ENCODE measurements around the gene C1orf105. TPM values are rescaled to one million over a fixed set of nuclear protein-coding genes. Genes with fewer than 3 reads are reported as not detected.

The C1orf105 gene
- total RNA-seq, 4 donors from 2014 or later = not detected

GRCh38 chr1:172442404-172442803 lies 21.9 kb downstream of the C1orf105 start:
- peaks cover 0 to 33% (median 8%) of the 10 kb centered on the region in 3 donors for H3K4me1 ChIP-seq
- no peak overlapping the region for H3K27ac ChIP-seq
- peaks cover 0 to 4% (median 0%) of the 10 kb centered on the region in 3 donors for H3K9me3 ChIP-seq
- ATAC-seq = no peak
- no peak overlapping the region for H3K4me3 ChIP-seq
- H3K27me3 ChIP-seq = no peaks in the 10 kb centered on the region
- peaks cover 0 to 20% of the 10 kb centered on the region in 2 donors for H3K36me3 ChIP-seq
- TF ChIP-seq POLR2AphosphoS5 (IDR thresholded peaks at IDR 0.05) = no peak
- no peak for TF ChIP-seq EP300 (IDR thresholded peaks at IDR 0.05)
- no peak for TF ChIP-seq POLR2A (IDR thresholded peaks at IDR 0.05)
- TF ChIP-seq, protein P1, sequence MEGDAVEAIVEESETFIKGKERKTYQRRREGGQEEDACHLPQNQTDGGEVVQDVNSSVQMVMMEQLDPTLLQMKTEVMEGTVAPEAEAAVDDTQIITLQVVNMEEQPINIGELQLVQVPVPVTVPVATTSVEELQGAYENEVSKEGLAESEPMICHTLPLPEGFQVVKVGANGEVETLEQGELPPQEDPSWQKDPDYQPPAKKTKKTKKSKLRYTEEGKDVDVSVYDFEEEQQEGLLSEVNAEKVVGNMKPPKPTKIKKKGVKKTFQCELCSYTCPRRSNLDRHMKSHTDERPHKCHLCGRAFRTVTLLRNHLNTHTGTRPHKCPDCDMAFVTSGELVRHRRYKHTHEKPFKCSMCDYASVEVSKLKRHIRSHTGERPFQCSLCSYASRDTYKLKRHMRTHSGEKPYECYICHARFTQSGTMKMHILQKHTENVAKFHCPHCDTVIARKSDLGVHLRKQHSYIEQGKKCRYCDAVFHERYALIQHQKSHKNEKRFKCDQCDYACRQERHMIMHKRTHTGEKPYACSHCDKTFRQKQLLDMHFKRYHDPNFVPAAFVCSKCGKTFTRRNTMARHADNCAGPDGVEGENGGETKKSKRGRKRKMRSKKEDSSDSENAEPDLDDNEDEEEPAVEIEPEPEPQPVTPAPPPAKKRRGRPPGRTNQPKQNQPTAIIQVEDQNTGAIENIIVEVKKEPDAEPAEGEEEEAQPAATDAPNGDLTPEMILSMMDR (IDR thresholded peaks at IDR 0.05) = no peak
- WGBS, 2 donors (ENCODE audit: low coverage in 1 of 2) = 90 to 93% methylated on average over 4 to 5 of the region's 6 CpGs

DNA sequence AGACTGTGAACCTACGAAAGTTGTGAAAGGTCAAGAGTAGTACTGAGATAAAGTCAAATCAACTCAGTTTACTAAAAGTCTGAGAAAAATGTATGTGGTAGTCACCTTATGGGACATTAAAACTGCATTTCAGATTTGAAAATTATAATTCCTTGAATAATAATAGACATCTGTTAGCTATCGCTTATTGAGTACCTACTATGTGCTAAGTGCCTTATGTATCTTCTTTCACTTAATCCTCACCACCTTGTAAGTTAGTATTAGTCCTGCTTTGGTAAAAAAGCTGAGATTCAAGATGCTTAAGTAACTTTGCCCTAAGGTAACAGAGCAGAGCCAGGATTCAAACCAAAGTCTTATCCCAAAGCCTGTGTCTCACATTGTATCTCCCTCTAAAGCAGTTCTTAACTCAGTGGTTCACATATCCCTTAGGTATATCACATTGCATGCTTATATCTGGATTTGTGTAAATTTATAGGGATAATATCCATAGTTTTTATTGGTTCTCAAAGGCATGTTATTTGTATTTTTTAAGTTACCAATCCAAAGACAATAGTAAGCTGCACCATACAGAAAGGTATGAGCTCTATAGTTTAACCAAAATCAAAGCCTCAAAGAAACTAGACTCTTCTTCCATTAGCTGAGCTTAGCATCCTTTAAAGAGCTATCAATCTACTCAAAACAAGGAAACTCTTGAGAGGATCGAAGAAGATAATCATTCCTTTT lies 22.5 kb downstream of the C1orf105 start:
- Histone ChIP-seq H3K9me3 (no peaks in the 10 kb centered on the region), H3K4me1 (peaks cover 0 to 33% (median 8%) of the 10 kb centered on the region in 3 donors), H3K27me3 (no peaks in the 10 kb centered on the region), H3K4me3 (peak overlapping the region; percentile 63 to 99), H3K36me3 (peaks cover 0 to 20% of the 10 kb centered on the region in 2 donors), H3K27ac (peak overlapping the region in 2 of 4 donors; percentile 84 to 87)
- 54 to 65% methylated on average over 3 of the region's 3 CpGs for WGBS, 2 donors (ENCODE audit: low coverage in 1 of 2)
- TF ChIP-seq POLR2AphosphoS5 (IDR thresholded peaks at IDR 0.05) = no peak
- no peak for ATAC-seq

DNA sequence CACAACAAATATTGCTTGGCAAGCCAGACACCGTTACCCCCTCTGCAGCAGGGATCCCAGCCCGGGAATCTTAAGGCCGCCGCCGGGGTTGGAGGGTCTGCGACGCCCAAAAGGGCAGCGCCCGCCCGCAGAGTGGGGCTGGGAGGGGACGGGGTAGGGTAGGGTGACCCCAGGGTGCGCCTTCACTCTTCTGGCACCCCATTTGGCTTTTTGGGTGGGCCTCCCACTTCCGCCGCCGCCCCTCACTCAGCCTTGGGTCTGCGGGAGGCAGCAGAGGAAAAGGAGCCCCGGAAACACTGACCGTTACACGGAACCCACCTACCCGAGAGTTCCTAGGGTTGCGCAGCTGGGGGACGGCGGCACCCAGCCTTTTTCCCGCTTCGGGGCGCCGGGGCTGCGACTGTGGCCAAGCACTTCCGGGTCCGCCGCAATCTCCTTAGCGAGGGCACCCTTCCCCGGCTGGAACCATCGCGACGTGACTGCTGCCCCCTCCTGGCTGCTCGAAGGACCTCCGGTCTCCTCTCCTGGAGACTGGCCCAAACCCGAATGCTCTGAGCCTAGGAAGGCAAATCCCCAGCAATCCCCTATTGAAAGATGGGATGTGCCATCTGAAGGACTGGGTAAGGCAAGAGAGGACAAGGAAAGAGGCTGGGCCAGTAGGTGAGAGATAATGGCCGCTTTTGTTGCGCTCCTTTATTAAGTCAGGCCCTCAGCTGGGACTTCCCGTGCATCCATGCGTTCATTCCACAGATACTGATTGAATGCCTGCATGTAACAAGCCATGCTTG lies 23.4 kb downstream of the C1orf105 start, which contains the start of gene PIGC:
TSS of gene PIGC (minus strand) at position 404 of the 788 bp plus-strand sequence. CDS start 1,447 bp downstream, outside the sequence.
- TF ChIP-seq POLR2A (IDR thresholded peaks at IDR 0.05) (peak in 1 of 2 donors; percentile 37), POLR2AphosphoS5 (IDR thresholded peaks at IDR 0.05) (peak; percentile 41), EP300 (IDR thresholded peaks at IDR 0.05) (no peak)
- TF ChIP-seq, protein P1 (IDR thresholded peaks at IDR 0.05) = peak; percentile 82 to 89 (median 88)
- no peaks in the 10 kb centered on the region for H3K27me3 ChIP-seq
- peak; percentile 98 for ATAC-seq
- H3K36me3 ChIP-seq = peaks cover 0 to 20% of the 10 kb centered on the region in 2 donors
- peak within 1 kb of the TSS; percentile 63 to 99 for H3K4me3 ChIP-seq
- H3K4me1 ChIP-seq = peaks cover 0 to 33% (median 8%) of the 10 kb centered on the region in 3 donors
- no peaks in the 10 kb centered on the region for H3K9me3 ChIP-seq
- peak within 1 kb of the TSS; percentile 68 to 87 (median 82) for H3K27ac ChIP-seq
- 0 to 46% methylated on average over 1 to 5 of the region's 43 CpGs for WGBS, 2 donors (ENCODE audit: low coverage in 1 of 2)

DNA sequence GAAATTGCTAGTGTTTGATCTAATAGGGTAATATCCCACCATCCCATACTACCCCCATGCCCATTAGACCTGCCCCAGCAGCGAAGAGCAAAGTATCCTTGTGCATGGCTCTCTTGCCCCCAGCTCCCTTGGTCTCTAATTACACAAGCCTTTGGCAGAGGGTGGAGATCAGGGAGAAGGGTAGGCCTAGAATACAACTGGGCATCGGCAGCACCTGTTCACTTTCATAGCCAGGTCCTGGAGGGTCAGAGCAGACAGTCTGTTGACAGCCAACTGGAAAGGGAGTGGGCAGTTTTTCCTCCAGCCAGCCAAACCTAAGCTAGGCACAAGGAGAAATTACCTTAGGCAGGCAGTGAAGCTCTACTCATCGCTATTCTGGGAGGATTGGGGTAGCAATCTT lies 26.1 kb downstream of the C1orf105 start:
- H3K9me3 ChIP-seq = no peaks in the 10 kb centered on the region
- no peaks in the 10 kb centered on the region for H3K27me3 ChIP-seq
- H3K4me1 ChIP-seq = peaks cover 0 to 33% (median 8%) of the 10 kb centered on the region in 3 donors
- H3K27ac ChIP-seq = no peak overlapping the region
- H3K4me3 ChIP-seq = no peak overlapping the region
- no peak for ATAC-seq
- TF ChIP-seq POLR2AphosphoS5 (IDR thresholded peaks at IDR 0.05) (no peak), POLR2A (IDR thresholded peaks at IDR 0.05) (no peak), EP300 (IDR thresholded peaks at IDR 0.05) (no peak)
- TF ChIP-seq, protein P1 (IDR thresholded peaks at IDR 0.05) = no peak
- peaks cover 0 to 9% of the 10 kb centered on the region in 2 donors for H3K36me3 ChIP-seq
- WGBS, 2 donors (ENCODE audit: low coverage in 1 of 2) = 82% methylated on average over 2 of the region's 3 CpGs; no CpG with 5 or more reads in 1 of the 2 donors

DNA sequence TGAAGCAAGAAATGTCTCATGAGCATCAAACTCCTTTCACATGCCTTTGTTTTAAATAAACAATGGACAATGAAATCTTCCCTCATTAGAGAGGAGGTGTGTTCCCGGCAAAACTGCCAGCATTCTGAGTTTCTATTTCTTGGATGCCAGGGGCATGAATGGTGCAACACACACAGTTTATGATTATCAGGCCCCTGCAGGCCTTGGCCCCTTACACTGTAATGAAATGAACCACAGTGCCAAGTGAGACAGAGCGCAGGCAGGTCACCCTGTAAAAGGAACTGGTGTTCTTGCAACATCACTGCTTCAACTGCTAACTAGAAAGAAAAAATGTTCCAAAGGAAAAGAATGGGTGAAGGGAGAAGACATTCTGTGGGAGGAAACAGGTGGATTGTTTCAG lies 27.2 kb downstream of the C1orf105 start:
- TF ChIP-seq POLR2AphosphoS5 (IDR thresholded peaks at IDR 0.05) (no peak), POLR2A (IDR thresholded peaks at IDR 0.05) (no peak), EP300 (IDR thresholded peaks at IDR 0.05) (no peak)
- TF ChIP-seq, protein P1 (IDR thresholded peaks at IDR 0.05) = no peak
- Histone ChIP-seq H3K9me3 (no peaks in the 10 kb centered on the region), H3K36me3 (no peaks in the 10 kb centered on the region), H3K4me3 (no peak overlapping the region), H3K27me3 (no peaks in the 10 kb centered on the region), H3K4me1 (peaks cover 0 to 22% (median 4%) of the 10 kb centered on the region in 3 donors), H3K27ac (no peak overlapping the region)
- no peak for ATAC-seq
- WGBS, 2 donors (ENCODE audit: low coverage in 1 of 2) = 80 to 83% methylated on average over 1 to 2 of the region's 2 CpGs

Measured in gastroesophageal sphincter (tissue), 4 donors.